HG02678 (cell line): ENCODE data around the gene VWA1.
"Not testable (repeated sequence)": the region's sequence is repeated elsewhere in the genome, so short reads cannot be mapped to it uniquely, and the experiment has no call there.

Experiments
- ATAC-seq: cut with Tn5 transposase; IDR thresholded peaks from one replicate; pipeline ENCODE4 v1.9.1; 2021; ENCODE audit warnings: mild to moderate bottlenecking, moderate library complexity; ENCODE audit not compliant: unreplicated experiment

The VWA1 gene

GRCh38 chr1:1480488-1480867 is 45.0 kb downstream of the VWA1 start:
- ATAC-seq = not testable (repeated sequence)

- not testable (repeated sequence) for ATAC-seq
Observed at GRCh38 chr1:1481811-1482210, 46.3 kb downstream of the VWA1 start.

- ATAC-seq = no peak
Observed at GRCh38 chr1:1482856-1483255, 47.4 kb downstream of the VWA1 start.

GRCh38 chr1:1483714-1484113 is 48.2 kb downstream of the VWA1 start:
- ATAC-seq = no peak

- ATAC-seq = not testable (repeated sequence)
Observed at GRCh38 chr1:1484976-1485750, 49.7 kb downstream of the VWA1 start.

GRCh38 chr1:1485755-1486317 is 50.3 kb downstream of the VWA1 start:
- ATAC-seq = not testable (repeated sequence)

GRCh38 chr1:1487701-1488100 is 52.2 kb downstream of the VWA1 start:
- no peak for ATAC-seq

GRCh38 chr1:1489231-1489630 is 53.7 kb downstream of the VWA1 start:
- no peak for ATAC-seq

- ATAC-seq = no peak
Observed at GRCh38 chr1:1489861-1490260, 54.4 kb downstream of the VWA1 start.

GRCh38 chr1:1490633-1491230 is 55.2 kb downstream of the VWA1 start:
- no peak for ATAC-seq

- ATAC-seq = no peak
Observed at GRCh38 chr1:1491601-1492000, 56.1 kb downstream of the VWA1 start.
